ENCODE measurements around the gene MAP2K3.

MAP2K3 gene

DNA sequence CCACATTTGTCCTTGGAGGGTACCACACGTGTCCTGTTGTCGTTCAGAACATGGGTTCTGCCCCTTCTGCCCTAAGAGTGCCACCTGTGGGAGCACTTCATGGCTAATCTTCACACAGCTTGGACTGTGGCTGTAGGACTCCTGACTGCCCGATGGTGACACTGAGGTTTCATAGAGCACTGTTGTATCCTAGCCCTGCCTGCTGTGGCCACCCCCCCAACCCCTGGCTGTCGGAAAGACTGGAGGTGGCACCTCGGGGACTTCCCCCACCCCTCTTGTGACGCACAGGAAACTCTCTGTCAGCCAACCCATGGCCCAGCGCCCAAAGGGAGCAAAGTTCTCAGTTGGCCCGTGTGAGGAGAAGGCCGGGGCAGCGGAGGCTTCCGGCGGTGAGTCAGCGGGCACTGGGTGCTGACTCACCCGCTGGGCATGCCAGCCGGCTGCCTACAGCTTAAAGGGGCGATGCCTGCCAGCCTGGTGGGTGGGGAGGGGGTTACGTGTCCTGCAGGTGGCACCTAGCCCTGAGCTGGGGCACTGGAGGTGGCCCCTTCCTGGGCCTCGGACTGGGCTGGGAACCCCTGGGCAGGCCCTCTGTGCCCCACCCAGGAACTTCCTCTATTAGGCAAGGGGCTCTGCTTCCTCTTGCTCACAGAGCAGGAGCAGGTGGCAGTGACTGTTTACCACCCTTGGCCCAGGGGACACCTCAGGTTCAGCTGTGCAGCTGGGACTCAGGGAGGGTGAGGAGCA is 3.4 kb downstream of the MAP2K3 start:
- peak overlapping the region; percentile 88 to 97 for H3K27ac ChIP-seq
- peak overlapping the region; percentile 90 for H3K4me3 ChIP-seq
- TF ChIP-seq, protein P1, sequence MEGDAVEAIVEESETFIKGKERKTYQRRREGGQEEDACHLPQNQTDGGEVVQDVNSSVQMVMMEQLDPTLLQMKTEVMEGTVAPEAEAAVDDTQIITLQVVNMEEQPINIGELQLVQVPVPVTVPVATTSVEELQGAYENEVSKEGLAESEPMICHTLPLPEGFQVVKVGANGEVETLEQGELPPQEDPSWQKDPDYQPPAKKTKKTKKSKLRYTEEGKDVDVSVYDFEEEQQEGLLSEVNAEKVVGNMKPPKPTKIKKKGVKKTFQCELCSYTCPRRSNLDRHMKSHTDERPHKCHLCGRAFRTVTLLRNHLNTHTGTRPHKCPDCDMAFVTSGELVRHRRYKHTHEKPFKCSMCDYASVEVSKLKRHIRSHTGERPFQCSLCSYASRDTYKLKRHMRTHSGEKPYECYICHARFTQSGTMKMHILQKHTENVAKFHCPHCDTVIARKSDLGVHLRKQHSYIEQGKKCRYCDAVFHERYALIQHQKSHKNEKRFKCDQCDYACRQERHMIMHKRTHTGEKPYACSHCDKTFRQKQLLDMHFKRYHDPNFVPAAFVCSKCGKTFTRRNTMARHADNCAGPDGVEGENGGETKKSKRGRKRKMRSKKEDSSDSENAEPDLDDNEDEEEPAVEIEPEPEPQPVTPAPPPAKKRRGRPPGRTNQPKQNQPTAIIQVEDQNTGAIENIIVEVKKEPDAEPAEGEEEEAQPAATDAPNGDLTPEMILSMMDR (IDR thresholded peaks at IDR 0.05), result no peak
- peak; percentile 100 for DNase-seq (ENCODE audit: low spot score)

DNA sequence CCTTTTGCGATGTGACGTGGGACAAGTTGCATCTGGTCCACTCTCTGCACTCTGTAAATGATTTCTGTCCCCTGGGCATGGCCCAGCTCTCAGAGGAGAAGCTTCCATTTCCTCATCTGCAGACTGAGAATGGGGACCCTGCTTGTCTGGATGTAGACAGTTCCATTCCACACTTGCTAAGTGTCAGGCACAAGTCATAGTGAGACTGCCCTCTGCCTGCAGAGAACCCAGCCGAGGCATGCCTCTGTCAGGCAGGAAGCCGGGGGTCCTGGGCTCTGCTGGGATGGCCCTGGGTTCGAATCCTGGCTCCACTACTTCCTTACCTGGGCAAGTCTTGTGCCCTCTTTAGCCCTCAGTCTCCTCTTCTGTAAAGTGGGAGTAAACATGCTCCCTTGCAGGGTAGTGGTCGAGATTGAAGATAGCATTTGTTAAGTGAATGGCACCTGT is 4.1 kb downstream of the MAP2K3 start:
- Histone ChIP-seq H3K4me3 (peak overlapping the region; percentile 90), H3K27ac (peak overlapping the region; percentile 88 to 97)
- TF ChIP-seq, protein P1 (IDR thresholded peaks at IDR 0.05), result no peak
- no peak for DNase-seq (ENCODE audit: low spot score)

DNA sequence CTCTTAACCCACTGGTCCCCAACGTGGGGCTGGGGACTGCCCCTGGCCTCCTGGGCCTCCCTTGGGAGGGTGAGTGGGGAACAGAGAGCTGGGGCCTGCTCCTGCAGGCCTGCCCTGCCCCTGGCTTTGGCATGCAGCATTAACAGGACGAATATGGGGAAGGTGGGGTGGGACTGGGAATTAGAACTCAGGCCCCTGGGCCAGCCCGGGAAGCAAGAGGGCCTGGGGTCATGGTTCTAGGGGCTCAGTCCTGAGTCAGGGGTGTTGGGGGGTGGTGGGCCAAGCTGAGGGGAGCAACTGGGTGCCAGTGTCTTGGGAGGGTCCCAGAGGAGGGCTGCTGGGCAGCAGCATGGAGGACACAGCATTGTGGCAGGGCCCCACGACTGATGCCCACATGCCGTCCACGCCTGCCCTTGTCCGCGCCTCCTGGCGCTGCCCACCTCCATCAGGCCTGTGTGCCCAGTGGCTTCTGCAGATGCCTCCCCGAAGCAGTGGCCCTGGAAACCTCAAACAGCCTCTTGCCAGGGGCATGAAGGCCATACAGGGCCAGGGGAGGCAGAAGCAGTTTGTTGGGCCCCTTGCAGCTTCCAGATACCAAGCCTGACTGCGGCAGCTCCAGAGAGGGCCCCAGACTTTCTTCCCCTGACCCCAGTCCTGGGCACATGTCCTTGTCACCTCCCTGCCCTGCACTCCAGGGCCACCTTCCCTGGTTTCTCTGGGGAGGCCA is 4.8 kb downstream of the MAP2K3 start:
- H3K27ac ChIP-seq, result peak overlapping the region; percentile 88 to 97
- TF ChIP-seq, protein P1 (IDR thresholded peaks at IDR 0.05), result no peak
- peak overlapping the region; percentile 90 for H3K4me3 ChIP-seq
- DNase-seq (ENCODE audit: low spot score), result no peak

DNA sequence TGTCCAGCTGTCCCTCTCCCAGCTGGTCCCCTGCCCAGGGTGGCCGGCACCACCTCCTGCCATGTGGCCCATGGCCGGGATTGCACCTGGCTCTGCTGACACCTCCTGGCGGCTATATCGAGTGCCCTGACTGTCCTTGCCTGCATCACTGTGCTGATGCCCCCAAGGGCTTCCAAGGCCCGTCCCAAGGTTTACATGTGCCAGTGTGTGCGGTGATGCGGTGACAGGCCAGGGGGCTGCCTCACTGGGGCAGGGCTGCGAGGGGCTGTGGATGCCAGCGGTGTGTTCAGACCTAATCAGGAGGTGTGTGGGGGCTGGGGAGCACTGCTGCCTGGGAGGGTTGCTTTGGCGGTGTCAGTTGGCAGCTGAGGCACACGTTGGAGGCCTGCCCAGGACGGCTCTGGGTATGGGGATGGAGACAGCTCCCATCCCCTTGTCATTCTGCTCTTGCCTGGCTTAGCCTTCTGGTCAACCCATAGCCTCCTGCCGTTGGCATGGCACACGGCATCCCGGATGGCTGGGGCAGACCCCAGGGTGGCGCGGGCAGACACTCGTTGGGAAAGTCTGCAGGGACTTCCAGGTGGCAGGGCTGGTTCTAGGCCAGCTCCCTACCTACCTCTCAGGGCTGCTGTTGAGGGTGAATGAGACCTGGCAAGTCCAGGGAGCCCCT is 5.5 kb downstream of the MAP2K3 start:
- DNase-seq (ENCODE audit: low spot score), result no peak
- H3K27ac ChIP-seq, result peak overlapping the region; percentile 88 to 97
- H3K4me3 ChIP-seq, result peak overlapping the region; percentile 0
- TF ChIP-seq, protein P1 (IDR thresholded peaks at IDR 0.05), result no peak

DNA sequence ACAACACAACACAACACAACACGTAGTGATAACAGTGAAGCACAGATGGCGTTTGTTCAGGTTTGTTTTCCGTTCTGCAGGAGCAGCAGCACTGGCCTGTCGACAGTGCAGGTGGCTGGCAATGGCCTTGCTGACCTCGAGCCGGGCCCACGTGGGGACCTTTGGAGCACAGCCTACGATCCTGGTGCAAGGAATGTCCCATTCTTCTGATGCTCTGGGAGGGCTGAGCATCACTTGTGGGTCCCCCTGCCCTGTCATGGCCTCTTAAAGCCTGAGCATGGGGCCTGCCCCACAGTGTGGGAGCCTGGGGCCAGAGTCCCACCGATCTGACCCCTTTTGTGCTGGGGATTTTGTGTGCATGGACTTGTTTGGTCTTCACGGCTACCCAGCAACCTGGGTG is 6.8 kb downstream of the MAP2K3 start:
- Histone ChIP-seq H3K27ac (no peak overlapping the region), H3K4me3 (no peak overlapping the region)
- no peak for DNase-seq (ENCODE audit: low spot score)
- TF ChIP-seq, protein P1 (IDR thresholded peaks at IDR 0.05), result no peak

DNA sequence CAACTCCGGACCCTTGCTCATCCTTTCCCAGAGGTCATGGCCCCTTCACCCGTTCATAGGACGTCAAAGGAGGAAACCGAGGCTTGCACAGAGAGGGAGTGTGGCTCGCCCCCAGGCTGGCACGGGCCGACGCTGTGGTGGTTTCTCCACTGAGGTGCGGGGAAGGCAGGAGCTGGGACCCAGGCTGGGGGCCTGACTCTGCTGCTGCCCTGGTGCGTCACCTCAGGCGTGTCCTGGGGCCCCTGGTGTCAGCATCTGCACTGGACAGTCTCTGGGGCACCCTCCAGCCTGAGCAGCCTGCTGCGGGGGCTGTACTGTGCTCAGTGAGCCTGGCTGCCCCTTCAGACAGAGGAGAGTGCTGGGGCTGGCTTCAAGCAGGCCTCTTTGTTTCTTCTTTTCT is 7.4 kb downstream of the MAP2K3 start:
- Histone ChIP-seq H3K27ac (no peak overlapping the region), H3K4me3 (no peak overlapping the region)
- no peak for DNase-seq (ENCODE audit: low spot score)
- TF ChIP-seq, protein P1 (IDR thresholded peaks at IDR 0.05), result no peak
